GF-D8 (cell line): ENCODE data around the gene VILL.
"Not testable (repeated sequence)": the region's sequence is repeated elsewhere in the genome, so short reads cannot be mapped to it uniquely, and the experiment has no call there.

Experiments
- DNase-seq: peaks from one replicate; lab custom pipeline; 2025; lab: John Stamatoyannopoulos, UW

The VILL gene

GRCh38 chr3:38017445-38018295 is 27.1 kb downstream of the VILL start:
- DNase-seq = no peak

GRCh38 chr3:38018296-38019266 is 28.0 kb downstream of the VILL start:
- no peak for DNase-seq

DNA sequence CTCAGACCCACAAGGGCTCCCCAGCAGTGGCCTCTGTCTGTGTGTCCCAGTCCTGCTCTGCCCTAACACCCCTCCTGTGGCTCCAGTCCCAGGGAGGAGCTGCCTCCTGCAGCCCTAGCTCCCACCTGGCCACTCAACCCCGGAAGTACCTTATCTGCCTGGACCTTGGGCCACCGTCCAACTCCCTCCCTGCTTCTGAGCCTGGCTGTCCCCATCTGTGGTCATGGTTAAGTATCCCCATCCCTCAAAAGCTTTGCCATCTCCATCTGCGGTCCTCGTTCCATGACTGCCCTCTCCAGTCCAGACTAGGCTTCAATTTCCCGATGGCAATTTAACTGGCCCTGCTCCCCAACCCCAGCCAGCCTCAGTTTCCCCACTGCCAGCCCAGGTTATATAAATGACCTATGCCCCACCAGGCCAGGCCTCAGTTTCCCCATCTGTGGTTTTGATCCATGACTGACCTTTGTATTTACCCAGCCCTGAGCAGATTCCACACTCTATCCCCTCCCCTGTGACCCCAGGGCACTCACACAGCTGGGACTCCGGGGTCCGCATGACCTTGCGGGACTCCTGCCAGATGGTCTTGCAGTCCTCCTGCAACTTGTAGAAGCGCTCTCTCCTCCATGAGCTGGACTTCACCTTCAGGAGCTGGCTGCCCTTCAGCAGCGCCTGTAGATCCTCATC is 29.2 kb downstream of the VILL start:
- no peak for DNase-seq

DNA sequence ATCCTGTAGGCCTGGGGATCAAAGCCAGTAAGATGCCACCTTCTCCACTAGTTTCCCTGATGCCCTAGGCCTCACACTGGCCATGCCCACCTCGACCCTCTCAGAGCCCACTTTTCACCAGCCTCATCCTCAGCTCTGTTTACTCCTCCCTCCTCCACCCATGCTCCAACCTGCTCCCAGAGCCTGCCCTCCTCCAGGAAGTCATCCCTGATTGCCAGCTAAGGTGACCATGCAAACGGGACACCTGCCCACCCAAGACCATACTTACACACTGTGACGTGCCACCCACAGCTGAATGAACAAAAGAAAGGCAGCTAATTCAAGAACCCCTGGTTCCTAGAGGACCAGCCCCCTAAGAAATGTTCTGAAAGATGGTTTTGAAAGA is 29.7 kb downstream of the VILL start:
- DNase-seq = no peak

- DNase-seq = no peak
Measured at GRCh38 chr3:38021196-38021595, 30.6 kb downstream of the VILL start.

DNA sequence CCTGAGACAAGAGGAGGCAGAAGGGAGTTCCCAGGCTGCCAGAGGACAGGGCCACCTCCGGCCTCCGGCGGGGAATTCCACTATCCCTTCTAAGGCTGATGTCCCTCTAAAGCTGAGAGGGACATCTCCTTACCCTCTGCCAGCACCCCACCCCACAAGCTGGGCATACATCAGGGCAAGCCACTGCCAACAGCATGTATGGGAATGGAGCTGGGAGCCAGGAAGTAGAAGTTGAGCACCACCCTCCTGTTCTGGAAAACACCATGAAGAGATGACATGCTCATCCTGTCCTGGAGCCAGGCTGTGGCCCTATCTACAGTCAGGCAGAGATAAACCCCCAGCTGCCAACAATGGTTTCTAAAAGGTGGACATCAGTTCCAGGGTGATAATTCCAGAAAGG is 31.7 kb downstream of the VILL start:
- DNase-seq = no peak

DNA sequence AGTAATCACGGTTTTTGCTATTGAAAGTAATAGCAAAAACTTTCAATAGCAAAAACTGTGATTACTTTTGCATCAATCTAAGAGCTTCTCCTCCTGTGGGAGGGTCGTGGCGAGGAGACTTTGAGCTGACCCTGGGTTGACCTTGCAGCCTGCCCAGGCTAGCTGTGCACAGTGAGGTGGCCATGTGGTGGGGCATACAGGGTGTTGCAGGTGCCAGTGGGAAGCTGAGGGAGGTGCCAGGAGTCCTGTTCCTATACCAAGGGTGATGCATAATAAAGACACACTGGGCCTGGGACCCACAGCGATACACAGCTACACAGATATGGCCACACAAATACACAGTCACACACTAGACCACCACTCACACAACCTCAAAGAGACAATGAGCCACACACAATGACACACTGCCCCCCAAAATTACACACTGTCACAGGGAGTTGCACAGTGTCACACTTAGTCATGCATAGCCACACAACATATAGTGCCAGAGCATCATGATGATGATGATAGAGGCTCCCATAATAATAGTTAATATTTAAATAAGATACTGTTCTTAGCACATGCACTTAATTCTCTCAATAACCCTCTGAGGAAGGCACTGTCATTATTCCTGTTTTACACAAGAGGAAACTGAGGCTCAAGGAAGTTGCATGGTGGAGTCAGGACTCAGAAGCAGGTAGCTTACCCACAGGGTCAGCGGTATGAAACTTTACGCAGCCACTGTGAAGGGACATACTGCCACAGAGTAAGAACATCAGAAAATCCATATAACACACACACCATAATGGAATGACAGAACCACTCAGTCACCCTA is 32.5 kb downstream of the VILL start:
- DNase-seq = no peak

DNA sequence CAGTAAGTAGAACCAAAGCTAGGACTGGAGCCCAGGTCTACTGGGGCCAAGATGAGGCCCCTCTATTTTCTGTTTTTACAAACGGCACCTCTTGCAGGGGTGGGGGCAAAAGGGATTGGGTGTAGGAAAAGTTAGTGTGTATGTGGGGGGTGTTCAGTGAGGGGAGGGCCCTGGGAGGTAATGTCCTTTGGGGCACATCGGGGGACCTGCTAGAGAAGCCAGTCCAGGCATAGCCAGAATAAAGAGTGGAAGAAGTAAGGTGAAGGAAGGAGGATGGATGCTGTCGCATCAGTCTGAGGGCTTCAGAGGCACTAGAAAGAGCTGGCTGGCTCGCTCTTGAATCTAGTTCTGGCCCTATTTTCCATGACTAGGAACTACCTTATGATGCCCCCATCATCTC is 36.3 kb downstream of the VILL start:
- DNase-seq = no peak

GRCh38 chr3:38027466-38028465 is 37.2 kb downstream of the VILL start:
- DNase-seq = no peak

GRCh38 chr3:38028621-38029361 is 38.2 kb downstream of the VILL start:
- no peak for DNase-seq

- DNase-seq = no peak
Measured at GRCh38 chr3:38029400-38030125, 39.0 kb downstream of the VILL start, which contains the start of gene PLCD1. PLCD1 (minus strand) TSS chr3:38029642; CDS start chr3:38029539, 103 bp downstream.

DNA sequence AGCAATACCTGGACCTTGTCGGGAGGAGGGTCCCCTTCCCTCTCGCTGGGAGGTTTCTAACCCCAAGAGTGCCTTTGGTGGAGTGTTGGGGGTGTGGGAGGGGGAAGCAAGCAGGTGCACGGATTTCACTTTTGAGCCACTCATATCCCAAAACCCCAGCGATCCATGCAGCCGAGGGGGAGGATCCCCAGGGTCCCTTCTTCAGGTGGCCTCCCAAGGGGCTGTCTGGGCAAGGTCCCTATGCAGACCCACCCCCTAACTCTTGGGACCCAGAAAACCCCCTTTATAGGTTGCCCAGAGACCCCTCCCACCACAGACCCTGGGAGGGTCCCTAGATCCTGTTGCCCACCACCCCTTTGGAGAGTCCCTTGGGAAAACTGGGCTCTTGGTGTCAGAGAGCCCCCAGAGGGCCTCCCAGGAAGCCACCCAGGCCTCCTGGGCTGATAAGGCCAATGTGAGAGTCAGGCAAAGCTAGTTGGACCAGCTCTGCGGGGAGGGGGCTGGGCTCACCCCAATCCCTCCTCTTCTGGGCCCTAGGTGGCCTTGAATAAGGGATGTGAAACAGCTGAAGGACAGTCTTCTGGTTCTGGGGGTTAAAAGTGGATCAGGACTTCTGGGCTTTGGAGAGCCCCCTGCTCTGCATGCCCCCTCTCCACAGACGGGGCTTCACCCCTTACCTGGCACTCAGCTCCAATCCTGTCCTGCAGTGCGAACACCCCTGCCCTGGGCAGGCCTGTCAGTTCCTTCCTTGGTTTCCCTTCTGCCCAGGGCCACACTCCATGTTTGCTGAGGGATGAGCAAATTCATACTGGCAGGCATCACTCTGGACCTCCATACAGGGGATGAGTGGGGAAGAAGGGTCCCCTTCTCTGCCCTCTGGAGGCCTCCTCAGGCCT is 39.8 kb downstream of the VILL start:
- DNase-seq = no peak

DNA sequence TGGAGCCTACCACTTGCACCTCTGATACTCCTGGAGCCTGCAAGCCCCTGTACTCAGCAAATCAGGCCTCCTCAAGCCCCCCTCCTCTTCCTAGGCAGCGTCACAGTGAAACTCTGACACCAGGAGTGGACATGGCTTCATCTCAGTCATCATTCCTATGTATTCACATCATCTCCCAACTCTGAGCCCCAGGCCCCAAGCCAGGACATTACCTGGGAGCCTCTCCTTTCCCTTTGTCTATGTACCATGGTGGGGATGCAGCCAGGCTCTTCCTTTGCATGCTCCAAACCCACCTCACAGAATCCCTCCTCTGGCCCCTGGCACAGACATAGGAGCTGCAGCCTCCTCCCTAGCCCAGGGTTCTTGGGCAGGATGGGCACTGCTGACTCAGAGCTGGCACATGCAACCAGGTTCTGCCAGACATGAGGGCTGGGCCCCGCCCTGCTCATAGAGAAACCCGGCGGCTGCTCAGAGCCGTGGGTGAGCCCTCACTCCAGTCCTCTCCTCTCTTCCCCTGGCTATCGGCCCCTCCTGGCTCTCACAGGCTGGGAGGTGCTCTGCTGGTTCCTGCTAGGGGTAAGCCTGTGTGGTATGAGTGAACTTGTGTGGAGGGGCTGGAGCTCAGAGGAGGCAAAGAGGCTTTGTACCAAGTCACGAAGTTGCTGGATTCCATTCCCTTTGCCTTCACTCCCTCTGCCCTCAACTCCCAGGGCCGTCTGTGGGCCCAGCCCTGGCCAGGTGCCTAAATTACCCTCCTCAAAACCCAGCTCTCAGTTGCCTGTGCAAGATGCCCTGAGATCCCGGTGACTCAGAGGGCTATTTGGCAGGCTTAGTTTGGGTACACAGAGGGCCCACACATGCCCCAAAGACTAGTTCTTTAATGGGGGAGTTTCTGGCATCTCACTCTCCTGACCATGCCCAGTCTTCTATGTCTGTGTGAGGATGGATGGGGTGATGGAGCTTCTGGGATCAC is 40.7 kb downstream of the VILL start:
- DNase-seq = no peak

DNA sequence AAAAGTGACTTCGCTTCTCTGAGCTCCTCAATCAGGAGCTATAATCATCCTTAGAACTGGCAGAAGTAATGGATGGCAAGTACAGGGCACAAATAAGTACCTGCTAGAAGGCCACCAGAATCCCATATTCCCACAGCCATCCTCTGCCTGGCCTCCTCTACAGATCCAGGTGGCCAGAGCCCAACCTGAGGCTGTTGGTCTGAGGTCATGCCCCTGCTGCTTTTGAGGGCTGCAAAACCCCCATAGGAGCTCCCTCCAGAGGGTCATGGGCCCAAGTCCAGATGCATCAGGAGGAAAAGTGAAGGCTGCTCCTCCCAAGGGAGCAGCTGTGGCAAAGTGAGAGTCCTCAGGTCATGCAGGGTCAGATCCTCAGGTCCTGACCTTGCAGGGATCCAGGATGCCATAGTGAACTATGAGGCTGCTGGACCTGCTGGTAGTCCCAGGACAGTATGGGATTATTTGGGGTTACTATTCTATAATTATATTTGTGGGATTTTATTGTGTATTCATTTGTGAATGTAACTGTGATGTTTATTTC is 41.8 kb downstream of the VILL start:
- no peak for DNase-seq

DNA sequence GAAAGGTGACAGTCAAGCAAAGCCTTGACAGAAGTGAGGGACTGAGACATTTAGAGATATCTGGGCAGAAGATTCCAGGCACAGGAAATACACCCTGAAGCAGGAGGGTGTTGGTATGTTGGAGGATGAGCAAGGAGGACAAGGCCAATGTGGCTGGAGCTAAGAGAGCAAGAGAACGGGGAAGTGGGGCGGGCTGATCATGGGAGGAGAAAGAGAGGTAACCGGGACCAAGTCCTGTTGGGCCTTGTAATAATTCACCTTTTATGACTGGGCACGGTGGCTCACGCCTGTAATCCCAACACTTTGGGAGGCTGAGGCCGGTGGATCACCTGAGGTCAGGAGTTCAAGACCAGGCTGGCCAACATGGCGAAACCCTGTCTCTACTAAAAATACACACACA is 43.0 kb downstream of the VILL start:
- DNase-seq = not testable (repeated sequence)

DNA sequence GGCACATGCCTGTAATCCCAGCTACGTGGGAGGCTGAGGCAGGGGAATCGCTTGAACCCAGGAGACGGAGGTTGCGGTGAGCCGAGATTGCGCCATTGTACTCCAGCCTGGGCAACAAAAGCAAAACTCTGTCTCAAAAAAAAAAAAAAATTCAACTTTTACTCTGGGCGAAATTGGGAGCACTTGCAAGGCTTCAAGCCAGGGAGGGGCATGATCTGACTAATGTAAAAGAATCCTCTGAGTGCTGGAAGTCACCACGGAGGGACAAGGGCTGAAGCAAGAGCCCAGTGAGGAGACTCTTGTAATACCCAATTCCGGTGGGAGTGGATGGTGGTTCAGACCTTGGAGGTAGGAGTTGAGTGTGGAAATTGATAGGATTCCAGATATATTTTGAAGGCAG is 43.7 kb downstream of the VILL start:
- DNase-seq = not testable (repeated sequence)
